SIG-M5 (cell line): ENCODE measurements around the gene GLG1.

Experiments used
- DNase-seq: peaks from one replicate; lab custom pipeline; 2025; lab: John Stamatoyannopoulos, UW

Gene GLG1

GRCh38 chr16:74608944-74609343 lies 2.0 kb upstream of the GLG1 start:
- no peak for DNase-seq

GRCh38 chr16:74608381-74608780 lies 1.5 kb upstream of the GLG1 start:
- no peak for DNase-seq

- DNase-seq: no peak
Observed at GRCh38 chr16:74607962-74608356, 1.0 kb upstream of the GLG1 start.

- no peak for DNase-seq
Observed at GRCh38 chr16:74607310-74607961, 522 bp upstream of the GLG1 start.

DNA sequence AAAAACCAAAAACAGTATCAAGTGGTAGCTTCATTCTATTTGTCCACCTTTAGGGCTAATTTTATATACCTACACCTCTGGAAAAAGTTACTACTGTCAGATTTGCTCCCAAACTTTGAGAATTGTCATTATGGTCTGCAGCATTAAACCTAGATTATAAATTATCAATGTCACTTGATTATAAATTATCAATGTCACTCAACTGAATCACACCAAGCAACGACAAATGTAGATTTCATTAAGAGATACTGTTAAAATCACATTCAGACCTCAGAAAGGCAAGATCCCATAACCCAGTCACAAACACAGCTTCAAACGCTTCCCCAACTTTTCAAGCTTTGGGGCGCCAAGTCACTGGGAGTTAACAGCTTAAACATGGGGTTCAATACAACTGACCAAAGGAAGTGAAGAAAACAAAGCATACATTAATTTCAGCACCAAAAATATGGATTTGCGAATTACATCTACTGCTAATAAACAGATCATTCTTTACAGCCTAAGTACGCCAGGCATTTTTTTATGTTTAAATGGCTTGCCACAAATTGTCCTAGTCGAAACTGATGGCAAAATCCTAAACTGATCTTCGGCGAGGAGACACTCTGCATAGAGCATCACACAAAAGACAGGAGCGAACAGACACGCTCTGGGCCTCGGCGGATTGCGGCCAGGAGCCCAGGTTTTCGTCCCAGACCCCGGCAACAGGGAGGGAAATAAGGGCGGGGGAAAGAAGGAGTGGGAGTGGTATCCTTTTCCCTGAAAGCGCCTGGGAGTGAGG lies 981 bp downstream of the GLG1 start:
- DNase-seq: no peak

DNA sequence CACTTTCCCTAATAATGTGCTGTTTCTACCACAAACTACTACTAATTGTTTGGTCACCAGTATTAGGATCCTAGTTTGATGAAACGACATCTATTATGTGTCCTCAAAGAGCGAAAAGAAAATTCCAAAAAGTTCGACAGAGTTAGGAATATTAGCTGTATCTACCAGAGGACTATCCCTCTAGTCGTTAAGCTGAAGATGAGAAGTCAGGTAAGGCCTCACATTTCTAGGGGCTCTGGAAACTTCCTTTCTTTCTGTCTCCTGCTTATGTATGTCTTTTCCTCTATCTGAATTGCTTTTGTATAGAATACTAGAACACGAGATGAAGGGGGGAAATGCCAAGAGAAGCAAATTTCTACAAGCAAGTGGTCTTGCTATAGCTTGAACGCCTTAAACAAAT lies 1.6 kb downstream of the GLG1 start:
- no peak for DNase-seq

GRCh38 chr16:74603848-74604247 lies 3.1 kb downstream of the GLG1 start:
- DNase-seq: no peak

- no peak for DNase-seq
Observed at GRCh38 chr16:74601126-74601871, 5.6 kb downstream of the GLG1 start.

GRCh38 chr16:74596586-74596985 lies 10.3 kb downstream of the GLG1 start:
- DNase-seq: no peak

GRCh38 chr16:74592847-74593246 lies 14.1 kb downstream of the GLG1 start:
- DNase-seq: no peak

- DNase-seq: no peak
Observed at GRCh38 chr16:74591876-74592650, 14.9 kb downstream of the GLG1 start.

DNA sequence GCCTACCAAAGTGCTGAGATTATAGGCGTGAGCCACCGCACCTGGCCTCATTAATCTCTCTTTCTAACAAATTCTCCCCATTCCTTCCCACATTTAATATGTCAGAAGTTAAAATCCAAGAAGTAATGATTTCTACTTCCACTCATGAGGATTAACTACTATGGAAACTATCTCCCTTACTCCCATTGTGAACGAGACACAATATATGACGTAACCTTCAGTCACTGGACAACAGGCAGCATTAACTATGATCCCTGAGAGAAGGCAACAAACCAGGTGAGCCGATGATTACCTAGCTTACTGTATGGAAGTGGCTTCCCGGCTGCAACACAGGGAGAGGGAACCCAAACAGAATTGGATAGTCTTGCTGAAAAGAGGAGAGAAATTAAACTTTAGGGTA lies 20.0 kb downstream of the GLG1 start:
- DNase-seq: no peak

GRCh38 chr16:74585846-74586443 lies 21.0 kb downstream of the GLG1 start:
- DNase-seq: no peak

- DNase-seq: no peak
Observed at GRCh38 chr16:74583926-74584666, 22.8 kb downstream of the GLG1 start.

GRCh38 chr16:74582970-74583369 lies 23.9 kb downstream of the GLG1 start:
- no peak for DNase-seq

- no peak for DNase-seq
Observed at GRCh38 chr16:74580833-74581232, 26.1 kb downstream of the GLG1 start.

DNA sequence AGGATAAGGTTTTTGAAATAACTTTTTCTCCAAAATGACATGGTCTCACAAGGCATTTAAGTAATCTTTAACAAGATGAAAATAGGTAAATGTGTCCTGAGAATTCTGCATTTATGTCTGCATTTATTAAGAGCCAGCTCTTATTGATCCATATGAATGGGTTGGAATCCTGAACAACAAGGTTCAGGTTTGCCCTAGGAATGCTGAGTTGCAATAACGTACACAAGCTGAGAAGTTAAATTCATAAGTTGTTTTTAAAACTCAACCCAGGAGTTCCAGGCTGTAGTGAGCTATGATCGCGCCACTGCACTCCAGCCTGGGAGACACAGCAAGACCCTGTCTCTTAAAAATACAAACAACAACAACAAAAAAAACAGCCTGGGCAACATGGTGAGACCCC lies 28.1 kb downstream of the GLG1 start:
- DNase-seq: no peak

DNA sequence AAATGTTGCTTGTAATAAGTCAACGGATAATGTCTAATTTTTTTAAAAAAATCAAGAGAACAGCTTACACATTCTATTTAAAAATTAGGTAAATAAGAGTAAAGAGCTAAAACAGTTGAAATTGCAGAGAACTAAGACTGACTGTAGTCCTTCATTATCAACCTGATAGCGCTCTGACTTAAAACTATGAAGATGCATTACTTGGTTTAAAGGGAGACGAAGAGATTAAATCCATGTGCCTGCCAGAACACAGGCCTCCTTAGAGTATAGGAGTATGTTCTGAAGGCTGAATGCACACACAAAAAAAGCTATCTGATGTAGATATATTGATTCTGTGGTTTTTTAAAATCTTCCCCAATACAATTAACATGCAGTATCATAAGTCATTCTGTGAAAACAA lies 28.5 kb downstream of the GLG1 start:
- no peak for DNase-seq

GRCh38 chr16:74577882-74578366 lies 29.0 kb downstream of the GLG1 start:
- no peak for DNase-seq

DNA sequence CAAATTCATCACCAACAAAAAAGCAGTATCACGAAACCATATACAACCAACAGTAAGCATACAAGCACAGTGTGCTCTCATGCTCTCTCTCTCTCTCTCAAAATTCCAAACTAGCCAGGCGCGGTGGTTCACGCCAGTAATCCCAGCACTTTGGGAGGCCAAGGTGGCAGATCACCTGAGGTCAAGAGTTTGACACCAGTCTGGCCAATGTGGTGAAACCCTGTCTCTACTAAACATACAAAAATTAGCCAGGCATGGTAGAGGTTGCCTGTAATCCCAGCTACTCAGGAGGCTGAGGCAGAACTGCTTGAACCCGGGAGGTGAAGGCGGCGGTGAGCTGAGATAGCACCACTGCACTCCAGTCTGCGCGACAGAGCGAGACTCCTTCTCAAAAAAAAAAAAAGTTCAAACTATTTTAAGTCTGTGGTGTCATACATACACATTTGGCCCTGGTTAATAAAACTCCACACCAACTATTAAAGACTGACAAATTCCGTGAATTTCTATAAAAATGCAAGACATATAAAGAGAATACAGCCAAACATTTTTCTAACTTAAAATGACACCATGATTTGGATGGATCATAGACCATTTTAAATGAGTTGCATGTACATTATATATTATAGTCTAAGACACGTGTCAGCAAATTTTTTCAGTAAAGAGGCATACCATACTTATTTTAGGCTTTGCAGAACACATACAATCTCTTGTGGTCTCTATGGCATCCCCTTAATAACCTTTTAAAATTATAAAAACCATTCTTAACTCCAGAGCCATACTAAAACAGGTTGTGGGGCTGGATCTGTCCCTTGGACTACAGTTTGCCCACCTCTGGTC lies 30.9 kb downstream of the GLG1 start:
- DNase-seq: no peak
